Ectodermal cell (in vitro differentiated cells): ENCODE data around the gene SAMD11.
"Not testable (repeated sequence)": the region's sequence is repeated elsewhere in the genome, so short reads cannot be mapped to it uniquely, and the experiment has no call there.

Experiments used
- H3K27ac ChIP-seq: 2 replicates; pipeline ENCODE4 v1.7.0; 2013; ENCODE audit warnings: mild to moderate bottlenecking, low read depth, low read length; ENCODE audit not compliant: insufficient read depth, poor library complexity, severe bottlenecking
- H3K27me3 ChIP-seq: 2 replicates; pipeline ENCODE4 v1.7.0; 2013; ENCODE audit warnings: mild to moderate bottlenecking, low read length; ENCODE audit not compliant: insufficient read depth, control insufficient read depth, poor library complexity, severe bottlenecking
- H3K36me3 ChIP-seq: one replicate; pipeline ENCODE4 v1.7.0; 2013; ENCODE audit warnings: low read length; ENCODE audit not compliant: control insufficient read depth, insufficient read depth
- H3K4me1 ChIP-seq: one replicate; pipeline ENCODE4 v1.7.0; 2013; ENCODE audit warnings: low read length; ENCODE audit not compliant: control insufficient read depth, insufficient read depth
- H3K4me3 ChIP-seq: 2 replicates; pipeline ENCODE4 v1.7.0; 2013; ENCODE audit warnings: low read depth, low read length, control low read depth; ENCODE audit not compliant: insufficient read depth
- H3K9me3 ChIP-seq: 2 replicates; pipeline ENCODE4 v1.7.0; 2013; ENCODE audit warnings: mild to moderate bottlenecking, low read length, moderate library complexity; ENCODE audit not compliant: control insufficient read depth
- WGBS, 2 experiments: methylation state at CpG; one replicate each; pipeline ENCODE4 v1.1.7; 2013; ENCODE audit warnings: missing lambda C conversion rate in 2 of 2; 5-methylcytosine and 5-hydroxymethylcytosine counted together

SAMD11 gene

GRCh38 chr1:974293-974640 is 50.5 kb downstream of the SAMD11 start:
- no peak overlapping the region for H3K27ac ChIP-seq
- no peaks in the 10 kb centered on the region for H3K4me1 ChIP-seq
- peaks cover 60% of the 10 kb centered on the region for H3K27me3 ChIP-seq
- no peak overlapping the region for H3K4me3 ChIP-seq
- WGBS, 2 experiments: 91 to 92% methylated on average over 11 of the region's 11 CpGs
- H3K9me3 ChIP-seq: no peaks in the 10 kb centered on the region
- H3K36me3 ChIP-seq: no peaks in the 10 kb centered on the region

- Histone ChIP-seq H3K4me1 (no peaks in the 10 kb centered on the region), H3K9me3 (no peaks in the 10 kb centered on the region), H3K4me3 (no peak overlapping the region), H3K36me3 (no peaks in the 10 kb centered on the region), H3K27ac (no peak overlapping the region), H3K27me3 (peaks cover 54% of the 10 kb centered on the region)
- WGBS, 2 experiments: 90% methylated on average over 17 of the region's 17 CpGs
Measured at GRCh38 chr1:974687-975328, 51.1 kb downstream of the SAMD11 start.

GRCh38 chr1:975365-975764 is 51.6 kb downstream of the SAMD11 start:
- H3K4me3 ChIP-seq: no peak overlapping the region
- peaks cover 49% of the 10 kb centered on the region for H3K27me3 ChIP-seq
- 80 to 81% methylated on average over 9 of the region's 9 CpGs for WGBS, 2 experiments
- no peaks in the 10 kb centered on the region for H3K4me1 ChIP-seq
- H3K9me3 ChIP-seq: no peaks in the 10 kb centered on the region
- H3K27ac ChIP-seq: no peak overlapping the region
- H3K36me3 ChIP-seq: no peaks in the 10 kb centered on the region

GRCh38 chr1:975896-976683 is 52.4 kb downstream of the SAMD11 start:
- Histone ChIP-seq H3K4me1 (no peaks in the 10 kb centered on the region), H3K9me3 (no peaks in the 10 kb centered on the region), H3K36me3 (no peaks in the 10 kb centered on the region), H3K27me3 (peaks cover 46% of the 10 kb centered on the region), H3K4me3 (no peak overlapping the region), H3K27ac (no peak overlapping the region)
- 20% methylated on average over 38 to 40 of the region's 40 CpGs for WGBS, 2 experiments

- H3K4me3 ChIP-seq, H3K36me3 ChIP-seq, H3K27ac ChIP-seq, H3K4me1 ChIP-seq, H3K9me3 ChIP-seq: not testable (repeated sequence)
- WGBS, 2 experiments: no CpG with 5 or more reads among the region's 39 CpGs
- peaks cover 46% of the 10 kb centered on the region for H3K27me3 ChIP-seq
Measured at GRCh38 chr1:976791-977190, 53.1 kb downstream of the SAMD11 start.

DNA sequence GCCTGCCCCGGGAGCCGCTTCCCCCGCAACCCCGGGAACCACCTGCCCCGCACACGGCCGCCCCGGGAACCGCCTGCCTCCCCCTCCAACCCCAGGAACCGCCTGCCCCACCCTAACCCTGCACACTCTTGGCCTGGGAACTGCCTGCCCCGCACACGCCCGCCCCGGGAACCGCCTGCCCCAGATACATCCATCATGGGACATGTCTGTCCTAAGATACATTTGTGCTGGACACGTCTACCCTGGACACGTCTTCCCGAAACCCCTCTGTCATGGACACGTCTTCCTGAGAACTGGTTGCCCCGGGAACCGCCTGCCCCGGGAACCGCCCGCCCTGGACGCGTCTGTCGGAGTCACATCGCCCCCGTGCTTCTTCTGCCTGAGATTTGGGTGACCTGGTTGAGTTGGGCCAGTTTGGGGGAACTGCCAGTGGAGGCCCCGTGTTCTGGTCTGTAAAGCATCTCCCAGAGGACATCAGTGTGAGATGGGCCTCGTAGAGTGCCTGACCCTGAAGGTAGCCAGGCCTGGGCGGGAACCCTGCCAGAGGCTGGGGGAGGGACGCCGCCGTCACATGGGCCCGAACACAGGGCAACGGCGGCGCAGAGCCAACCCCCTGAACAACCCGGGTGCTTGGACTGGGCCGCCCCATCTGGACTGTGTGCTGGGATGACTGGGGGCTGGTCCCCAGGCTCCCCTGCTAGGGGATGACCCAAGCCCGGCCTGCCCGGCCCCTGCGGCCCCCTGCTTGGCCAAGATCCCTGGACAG is 54.5 kb downstream of the SAMD11 start:
- WGBS, 2 experiments: 90 to 91% methylated on average over 44 of the region's 44 CpGs
- peaks cover 53% of the 10 kb centered on the region for H3K27me3 ChIP-seq

DNA sequence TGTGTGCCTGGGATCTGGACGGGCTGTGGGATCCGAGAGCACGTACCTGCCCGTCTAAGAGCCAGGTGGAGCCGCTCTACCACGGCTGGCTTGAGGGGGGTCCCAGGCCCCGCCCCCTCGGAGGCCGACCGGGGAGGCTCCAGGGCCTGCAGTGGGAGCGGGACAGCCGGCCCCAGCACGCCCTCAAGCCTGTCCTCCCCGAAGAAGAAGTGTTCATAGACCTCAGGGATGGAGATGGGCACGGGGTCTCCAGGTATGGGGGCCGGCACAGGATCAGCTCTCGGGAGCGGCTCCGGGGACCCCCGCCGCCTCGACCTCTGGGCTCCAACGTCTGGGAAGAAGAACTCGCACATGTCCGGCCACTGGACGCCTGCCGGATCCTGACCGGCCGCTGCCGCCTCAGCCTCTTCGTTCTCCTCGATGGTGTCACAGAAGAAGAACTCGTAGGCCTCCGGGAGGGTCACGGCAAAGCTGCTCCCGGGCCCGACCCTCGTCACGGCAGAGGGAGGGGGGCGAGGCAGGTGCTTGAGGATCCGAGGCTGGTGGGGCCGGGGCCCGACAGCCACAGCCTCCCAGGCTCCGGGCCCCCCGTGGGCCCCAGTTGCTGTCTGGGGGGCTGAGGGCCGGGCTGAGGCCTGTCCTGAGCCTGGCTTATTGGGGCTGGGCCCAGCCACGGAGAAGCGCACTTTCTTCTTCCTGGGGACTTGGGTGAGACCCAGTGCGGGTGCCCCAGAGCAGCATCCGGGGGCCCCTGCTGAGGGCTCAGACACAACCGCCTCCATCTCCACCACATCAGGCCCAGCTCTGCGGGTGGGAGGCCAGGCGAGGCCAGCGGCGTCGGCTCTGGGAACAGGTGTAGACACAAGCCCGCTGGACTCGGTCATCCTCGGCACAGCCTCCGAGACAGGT is 55.4 kb downstream of the SAMD11 start:
- no peaks in the 10 kb centered on the region for H3K9me3 ChIP-seq
- peaks cover 55% of the 10 kb centered on the region for H3K27me3 ChIP-seq
- 90% methylated on average over 60 of the region's 60 CpGs for WGBS, 2 experiments
- no peaks in the 10 kb centered on the region for H3K4me1 ChIP-seq
- H3K4me3 ChIP-seq: no peak overlapping the region
- no peaks in the 10 kb centered on the region for H3K36me3 ChIP-seq
- H3K27ac ChIP-seq: no peak overlapping the region

More for the DNA sequence above, 54.5 kb downstream of the SAMD11 start:
- Histone ChIP-seq H3K4me3 (no peak overlapping the region), H3K27ac (no peak overlapping the region), H3K9me3 (no peaks in the 10 kb centered on the region), H3K4me1 (no peaks in the 10 kb centered on the region), H3K36me3 (no peaks in the 10 kb centered on the region)

DNA sequence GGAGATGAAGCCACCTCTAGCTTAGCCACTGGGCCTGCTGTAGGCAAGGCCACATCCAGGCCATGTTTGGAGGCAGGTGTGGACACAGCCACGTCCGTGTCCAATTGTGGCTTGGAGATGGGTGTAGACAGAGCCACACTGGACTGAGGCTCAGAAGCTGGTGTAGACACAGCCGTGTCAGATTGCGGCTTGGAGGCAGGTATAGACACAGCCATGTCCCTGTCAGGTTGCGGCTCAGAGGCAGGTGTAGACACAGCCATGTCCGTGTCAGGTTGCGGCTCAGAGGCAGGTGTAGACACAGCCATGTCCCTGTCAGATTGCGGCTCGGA is 56.0 kb downstream of the SAMD11 start:
- Histone ChIP-seq H3K27ac (no peak overlapping the region), H3K4me3 (no peak overlapping the region), H3K36me3 (no peaks in the 10 kb centered on the region), H3K27me3 (peaks cover 54% of the 10 kb centered on the region), H3K4me1 (no peaks in the 10 kb centered on the region), H3K9me3 (no peaks in the 10 kb centered on the region)
- WGBS, 2 experiments: 93 to 94% methylated on average over 9 of the region's 9 CpGs

DNA sequence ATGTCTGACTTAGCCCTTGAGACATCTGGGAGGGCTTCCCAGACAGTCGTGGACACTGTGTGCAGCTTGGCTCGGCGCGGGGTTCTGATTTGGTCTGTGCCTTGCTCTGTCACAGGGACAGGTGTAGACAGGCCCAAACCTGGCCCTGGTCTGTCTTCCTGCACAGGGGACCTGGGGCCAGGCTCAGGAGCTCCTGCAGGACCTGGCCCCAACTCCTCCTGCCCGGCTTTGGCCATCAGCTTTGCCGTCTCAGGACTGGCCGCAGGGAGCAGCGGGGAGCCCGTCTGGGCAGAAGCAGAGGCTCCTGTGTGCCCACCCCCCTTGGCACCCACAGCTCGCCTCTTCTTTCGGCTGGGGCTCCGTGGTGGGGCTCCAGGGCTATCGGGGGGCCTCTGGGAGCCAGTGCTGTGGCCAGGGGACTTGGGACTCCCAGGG is 56.4 kb downstream of the SAMD11 start:
- WGBS, 2 experiments: 89% methylated on average over 13 of the region's 13 CpGs
- H3K4me1 ChIP-seq: no peaks in the 10 kb centered on the region
- no peak overlapping the region for H3K27ac ChIP-seq
- peaks cover 54% of the 10 kb centered on the region for H3K27me3 ChIP-seq
- H3K9me3 ChIP-seq: no peaks in the 10 kb centered on the region
- no peaks in the 10 kb centered on the region for H3K36me3 ChIP-seq
- H3K4me3 ChIP-seq: no peak overlapping the region
